MCF 10A (cell line): ENCODE measurements around the gene TMEM87A. TPM values are rescaled to one million over a fixed set of nuclear protein-coding genes. Genes with fewer than 3 reads are reported as not detected.

Experiments
- BruUV-seq: library from RNA; stranded (reverse); fragments of 400-500 nt; replicated peaks from 2 replicates; lab custom pipeline; 2021; lab: Mats Ljungman, UMichigan
- CTCF ChIA-PET: fragments of 300-600 bp; sonication (Branson Sonifier 250); formaldehyde crosslinking; extraction: SDS; loops from one replicate; lab custom pipeline; 2021; ENCODE audit warnings: antibody characterized with exemption, inconsistent platforms; lab: Yijun Ruan, JAX
- POLR2A ChIA-PET: fragments of 300-600, 350-650 bp; sonication (Branson Sonifier 250); formaldehyde crosslinking; extraction: SDS; loops from one replicate; lab custom pipeline; 2020; ENCODE audit warnings: antibody characterized with exemption, inconsistent platforms; lab: Yijun Ruan, JAX
- DNase-seq: peaks from one replicate; pipeline ENCODE4 v3.0.0-alpha.2; 2018; ENCODE audit not compliant: unreplicated experiment
- H3K27ac Mint-ChIP-seq: one replicate; pipeline ENCODE4 v1.8.0; 2022; ENCODE audit warnings: mild to moderate bottlenecking, low read depth, mixed read lengths; ENCODE audit not compliant: unreplicated experiment
- H3K27me3 Mint-ChIP-seq: one replicate; pipeline ENCODE4 v1.8.0; 2022; ENCODE audit warnings: mixed read lengths; ENCODE audit not compliant: insufficient read depth, unreplicated experiment
- H3K36me3 Mint-ChIP-seq: one replicate; pipeline ENCODE4 v1.8.0; 2022; ENCODE audit warnings: mild to moderate bottlenecking, moderate library complexity, mixed read lengths; ENCODE audit not compliant: insufficient read depth, unreplicated experiment
- H3K4me1 Mint-ChIP-seq: one replicate; pipeline ENCODE4 v1.8.0; 2022; ENCODE audit warnings: mixed read lengths; ENCODE audit not compliant: insufficient read depth, unreplicated experiment
- H3K4me3 Mint-ChIP-seq: one replicate; pipeline ENCODE4 v1.8.0; 2022; ENCODE audit warnings: mild to moderate bottlenecking, moderate library complexity, mixed read lengths; ENCODE audit not compliant: unreplicated experiment
- H3K9me3 Mint-ChIP-seq: one replicate; pipeline ENCODE4 v1.8.0; 2022; ENCODE audit warnings: mixed read lengths; ENCODE audit not compliant: unreplicated experiment
- CTCF ChIP-seq: fragments of 200-600 bp; IDR thresholded peaks from one replicate; pipeline ENCODE4 v1.8.0; 2022; ENCODE audit warnings: antibody characterized with exemption, mild to moderate bottlenecking; ENCODE audit not compliant: unreplicated experiment
- intact Hi-C: fragments of 100-400 bp; cut with micrococcal nuclease; formaldehyde crosslinking; loops from 2 replicates; pipeline ENCODE4 v1.14.1; 2022
- total RNA-seq: library from RNA; stranded (reverse); gene quantifications from 2 replicates; pipeline ENCODE4 v1.2.3, GENCODE V29; 2022

TMEM87A gene
- total RNA-seq, 1 experiment from 2014 or later = 51.3 TPM

GRCh38 chr15:42273900-42274701, 868 bp upstream of the TMEM87A start:
- CTCF ChIA-PET = no interaction called here
- peak overlapping the region; percentile 97 for H3K4me3 Mint-ChIP-seq
- H3K36me3 Mint-ChIP-seq = peaks cover 11% of the 10 kb centered on the region
- TF ChIP-seq CTCF = no peak
- no peaks in the 10 kb centered on the region for H3K9me3 Mint-ChIP-seq
- intact Hi-C loops = loop anchor here (1.0 to 10.0 kb wide), 3 partner anchors 111 to 376 kb away; partner anchors contain the start of genes SNAP23 and ZNF106
- H3K27ac Mint-ChIP-seq = peak overlapping the region; percentile 99
- POLR2A ChIA-PET = interaction anchor here (0.6 to 4.8 kb wide), 32 partner anchors 8 to 1709 kb away, joined by 3 to 39 read pairs (median 4); partner anchors contain the start of genes CCDC32, CHP1, HAUS2 and LRRC57
- no peaks in the 10 kb centered on the region for H3K27me3 Mint-ChIP-seq
- peaks cover 18% of the 10 kb centered on the region for H3K4me1 Mint-ChIP-seq
- DNase-seq = peak; percentile 71
- TSS peak; percentile 64 for BruUV-seq

- BruUV-seq = no TSS peak
- intact Hi-C loops = loop anchor here (10.0 kb wide), 2 partner anchors 114 to 224 kb away; partner anchors contain the start of genes SNAP23 and ZNF106
- Mint-ChIP-seq H3K27ac (peak overlapping the region; percentile 88), H3K4me1 (peaks cover 22% of the 10 kb centered on the region), H3K4me3 (peak overlapping the region; percentile 97), H3K36me3 (peaks cover 21% of the 10 kb centered on the region), H3K9me3 (no peaks in the 10 kb centered on the region), H3K27me3 (no peaks in the 10 kb centered on the region)
- TF ChIP-seq CTCF = no peak
- CTCF ChIA-PET = interaction anchor here (0.5 kb wide), 1 partner anchor 9 kb away, joined by 3 read pairs; no protein-coding TSS in a partner anchor
- no peak for DNase-seq
- POLR2A ChIA-PET = interaction anchor here (0.7 to 1.7 kb wide), 5 partner anchors 9 to 381 kb away, joined by 3 to 6 read pairs (median 4); partner anchors contain the start of gene VPS39
Measured at GRCh38 chr15:42270996-42271395, 2.2 kb downstream of the TMEM87A start.

GRCh38 chr15:42270551-42270950, 2.7 kb downstream of the TMEM87A start:
- CTCF ChIA-PET = no interaction called here
- BruUV-seq = no TSS peak
- peak overlapping the region; percentile 97 for H3K4me3 Mint-ChIP-seq
- intact Hi-C loops = loop anchor here (10.0 kb wide), 2 partner anchors 114 to 224 kb away; partner anchors contain the start of genes SNAP23 and ZNF106
- POLR2A ChIA-PET = interaction anchor here (0.7 to 1.7 kb wide), 5 partner anchors 8 to 381 kb away, joined by 3 to 6 read pairs (median 4); partner anchors contain the start of gene VPS39
- H3K27me3 Mint-ChIP-seq = no peaks in the 10 kb centered on the region
- H3K9me3 Mint-ChIP-seq = no peaks in the 10 kb centered on the region
- no peak for DNase-seq
- H3K4me1 Mint-ChIP-seq = peaks cover 17% of the 10 kb centered on the region
- TF ChIP-seq CTCF = no peak
- peaks cover 26% of the 10 kb centered on the region for H3K36me3 Mint-ChIP-seq
- peak overlapping the region; percentile 88 for H3K27ac Mint-ChIP-seq

DNA sequence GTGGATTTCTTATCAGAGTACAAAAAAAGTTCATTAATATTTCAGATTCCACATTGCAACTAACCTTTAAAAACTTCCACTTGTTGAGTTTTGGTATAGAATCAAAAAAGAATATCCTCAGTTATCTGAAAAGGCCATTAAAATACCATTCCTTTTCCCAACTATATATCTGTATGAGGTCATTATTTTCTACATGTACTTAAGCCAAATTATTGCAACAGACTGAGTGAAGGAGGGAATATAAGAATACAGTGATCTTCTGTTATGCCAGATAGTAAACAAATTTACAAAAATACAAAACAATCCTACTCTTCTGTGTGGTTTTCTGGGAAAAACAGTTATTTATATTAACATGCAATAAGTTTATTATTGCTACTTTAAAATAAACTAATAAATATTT, 5.9 kb downstream of the TMEM87A start:
- CTCF ChIA-PET = no interaction called here
- BruUV-seq = no TSS peak
- no peak for DNase-seq
- Mint-ChIP-seq H3K27ac (no peak overlapping the region), H3K9me3 (no peaks in the 10 kb centered on the region), H3K4me1 (peaks cover 16% of the 10 kb centered on the region), H3K36me3 (peaks cover 57% of the 10 kb centered on the region), H3K4me3 (no peak overlapping the region), H3K27me3 (no peaks in the 10 kb centered on the region)
- no peak for TF ChIP-seq CTCF
- POLR2A ChIA-PET = no interaction called here
- intact Hi-C loops = no loop called here
